H1 (cell line): ENCODE results near the gene SMARCA1. TPM values are rescaled to one million over a fixed set of nuclear protein-coding genes. Genes with fewer than 3 reads are reported as not detected.

Experiments
- CTCF ChIA-PET: fragments of 300-600 bp; sonication (Branson Sonifier 250); formaldehyde crosslinking; loops from one replicate; lab custom pipeline; 2021; ENCODE audit not compliant: partially characterized antibody; lab: Charles Lee
- POLR2A ChIA-PET: fragments of 300-600 bp; sonication (Branson Sonifier 250); formaldehyde crosslinking; loops from one replicate; lab custom pipeline; 2021; ENCODE audit warnings: inconsistent platforms; ENCODE audit not compliant: partially characterized antibody; lab: Charles Lee
- DNase-seq, 2 experiments: peaks; one replicate each; pipeline versions ENCODE4 v3.0.0 to v3.0.0-alpha.2; 2010 to 2022; ENCODE audit warnings: low spot score in 2 of 2, low read depth in 1 of 2, mixed read lengths in 1 of 2
- FAIRE-seq: peaks from 2 replicates; lab custom pipeline; 2011; peaks lifted over from hg19 to GRCh38; lab: Jason Lieb, UNC
- H2AFZ ChIP-seq: 2 replicates; pipeline ENCODE4 v1.8.1; 2012; ENCODE audit warnings: low read length, inconsistent platforms
- H2AK5ac ChIP-seq: 2 replicates; pipeline ENCODE4 v1.6.1; 2013; ENCODE audit warnings: low read depth, low read length
- H2BK120ac ChIP-seq: replicated peaks from 2 replicates; pipeline ENCODE3; 2013; ENCODE audit warnings: low read depth, low read length, inconsistent platforms
- H2BK12ac ChIP-seq: 2 replicates; pipeline ENCODE4 v1.6.1; 2013; ENCODE audit warnings: low read depth, low read length
- H2BK15ac ChIP-seq: 2 replicates; pipeline ENCODE4 v1.6.1; 2013; ENCODE audit warnings: low read length
- H2BK20ac ChIP-seq: 2 replicates; pipeline ENCODE4 v1.6.1; 2013; ENCODE audit warnings: low read length
- H2BK5ac ChIP-seq: 2 replicates; pipeline ENCODE4 v1.6.1; 2013; ENCODE audit warnings: low read depth, low read length
- H3K14ac ChIP-seq: 2 replicates; pipeline ENCODE4 v1.6.1; 2013; ENCODE audit warnings: inconsistent platforms; ENCODE audit not compliant: insufficient read length
- H3K18ac ChIP-seq: 2 replicates; pipeline ENCODE4 v1.6.1; 2013; ENCODE audit warnings: low read length; ENCODE audit errors: extremely low read depth
- H3K23ac ChIP-seq: 2 replicates; pipeline ENCODE4 v1.6.1; 2013; ENCODE audit warnings: inconsistent platforms; ENCODE audit not compliant: insufficient read length
- H3K23me2 ChIP-seq: 2 replicates; pipeline ENCODE4 v1.6.1; 2013; ENCODE audit warnings: low read depth, low read length
- H3K27ac ChIP-seq: 2 replicates; pipeline ENCODE4 v1.6.1; 2011; ENCODE audit warnings: low read depth, low read length, inconsistent platforms
- H3K27me3 ChIP-seq, 4 experiments: replicated peaks in 1 of 4; 1 replicate in 1 of 4; 2 replicates in 3 of 4; pipeline versions ENCODE4 v1.6.1 to v1.8.1; 2011 to 2013; ENCODE audit warnings: low read length in 3 of 4, mild to moderate bottlenecking in 3 of 4, inconsistent platforms in 2 of 4, mixed read lengths in 2 of 4, moderate library complexity in 1 of 4; ENCODE audit not compliant: control insufficient read depth in 3 of 4, insufficient read depth in 3 of 4; ENCODE audit errors: extremely low read depth in 1 of 4
- H3K36me3 ChIP-seq, 4 experiments: 2 replicates each; pipeline versions ENCODE4 v1.6.1 to v1.8.1; 2011 to 2013; ENCODE audit warnings: mild to moderate bottlenecking in 4 of 4, low read length in 3 of 4, moderate library complexity in 2 of 4, control low read depth in 1 of 4, inconsistent platforms in 1 of 4; ENCODE audit not compliant: insufficient read depth in 4 of 4, control insufficient read depth in 2 of 4
- H3K4ac ChIP-seq: replicated peaks from 2 replicates; pipeline ENCODE3; 2013; ENCODE audit warnings: low read length, low read depth, mixed read lengths, inconsistent platforms; ENCODE audit not compliant: insufficient read length
- H3K4me1 ChIP-seq, 4 experiments: replicated peaks in 1 of 4; 1 replicate in 1 of 4; 2 replicates in 3 of 4; pipeline versions ENCODE4 v1.6.1 to v1.8.1; 2011 to 2013; ENCODE audit warnings: low read length in 3 of 4, inconsistent platforms in 2 of 4, mixed read lengths in 1 of 4; ENCODE audit not compliant: insufficient read depth in 4 of 4, control insufficient read depth in 3 of 4
- H3K4me2 ChIP-seq, 2 experiments: 2 replicates each; pipeline versions ENCODE4 v1.6.1 to v1.8.1; 2011 to 2013; ENCODE audit warnings: low read depth in 2 of 2, low read length in 2 of 2, control low read depth in 1 of 2, inconsistent platforms in 1 of 2, mild to moderate bottlenecking in 1 of 2; ENCODE audit not compliant: insufficient read depth in 1 of 2
- H3K4me3 ChIP-seq, 4 experiments: fragments of 200-600, 300-600 bp in 1 of 4; sonication (generic), shearing (Covaris generic), sonication (Bioruptor Twin) in 1 of 4; 2 replicates each; pipeline versions ENCODE4 v1.5.1 to v1.8.1; 2011 to 2016; ENCODE audit warnings: low read length in 4 of 4, low read depth in 3 of 4, control low read depth in 2 of 4, inconsistent platforms in 2 of 4, mild to moderate bottlenecking in 2 of 4, mixed read lengths in 1 of 4, moderate library complexity in 1 of 4; ENCODE audit not compliant: insufficient read depth in 2 of 4; ENCODE audit errors: extremely low read depth in 1 of 4
- H3K56ac ChIP-seq: replicated peaks from 2 replicates; pipeline ENCODE3; 2013; ENCODE audit warnings: low read depth, mild to moderate bottlenecking, mixed read lengths, low read length, inconsistent platforms; ENCODE audit not compliant: insufficient read length
- H3K79me1 ChIP-seq: 2 replicates; pipeline ENCODE4 v1.6.1; 2013; ENCODE audit warnings: low read depth, low read length, control low read depth
- H3K79me2 ChIP-seq, 2 experiments: 2 replicates each; pipeline versions ENCODE4 v1.6.1 to v1.8.1; 2012 to 2013; ENCODE audit warnings: low read length in 2 of 2, mild to moderate bottlenecking in 2 of 2, inconsistent platforms in 1 of 2; ENCODE audit not compliant: insufficient read depth in 2 of 2, control insufficient read depth in 1 of 2
- H3K9ac ChIP-seq, 4 experiments: replicated peaks in 1 of 4; 1 replicate in 1 of 4; 2 replicates in 3 of 4; pipeline versions ENCODE4 v1.6.1 to v1.8.1; 2011 to 2013; ENCODE audit warnings: low read depth in 3 of 4, low read length in 3 of 4, control low read depth in 2 of 4, mild to moderate bottlenecking in 2 of 4, moderate library complexity in 2 of 4, inconsistent platforms in 1 of 4; ENCODE audit errors: extremely low read depth in 1 of 4
- H3K9me3 ChIP-seq, 2 experiments: 2 replicates each; pipeline versions ENCODE4 v1.6.1 to v1.8.1; 2012 to 2013; ENCODE audit warnings: mild to moderate bottlenecking in 2 of 2, moderate library complexity in 2 of 2, control low read depth in 1 of 2, inconsistent platforms in 1 of 2, low read depth in 1 of 2, low read length in 1 of 2, mixed read lengths in 1 of 2; ENCODE audit not compliant: insufficient read depth in 2 of 2
- H4K20me1 ChIP-seq, 2 experiments: replicated peaks in 1 of 2; 2 replicates each; pipeline versions ENCODE3 to v1.8.1; 2011 to 2013; ENCODE audit warnings: inconsistent platforms in 2 of 2, low read length in 2 of 2, mild to moderate bottlenecking in 1 of 2; ENCODE audit not compliant: insufficient read depth in 2 of 2, control insufficient read depth in 1 of 2
- H4K5ac ChIP-seq: 2 replicates; pipeline ENCODE4 v1.6.1; 2013; ENCODE audit warnings: low read length, low read depth, mixed read lengths, inconsistent platforms; ENCODE audit not compliant: insufficient read length
- H4K8ac ChIP-seq: 2 replicates; pipeline ENCODE4 v1.8.0; 2013; ENCODE audit warnings: mild to moderate bottlenecking, moderate library complexity, low read length, inconsistent platforms; ENCODE audit not compliant: insufficient read depth; ENCODE audit errors: extremely low read depth
- H4K91ac ChIP-seq: replicated peaks from 2 replicates; pipeline ENCODE3; 2013; ENCODE audit warnings: low read length, mixed read lengths, inconsistent platforms; ENCODE audit not compliant: insufficient read length
- CHD1 ChIP-seq: IDR thresholded peaks from 2 replicates; pipeline ENCODE4 v1.6.1; 2012; ENCODE audit warnings: low read depth, low read length, improper control_type of control experiment
- RBBP5 ChIP-seq: IDR thresholded peaks from 2 replicates; pipeline ENCODE4 v1.7.1; 2012; ENCODE audit warnings: low read depth, mild to moderate bottlenecking, inconsistent platforms, low read length, moderate library complexity, borderline replicate concordance
- WGBS, 2 experiments: shearing (Covaris generic) in 1 of 2; methylation state at CpG; one replicate each; pipeline versions ENCODE4 v1.1.6 to v1.1.7; 2013 to 2015; ENCODE audit warnings: low lambda C conversion rate in 2 of 2, mixed read lengths in 2 of 2, inconsistent platforms in 1 of 2, low coverage in 1 of 2, missing lambda C conversion rate in 1 of 2; ENCODE audit not compliant: insufficient replicate concordance in 2 of 2, insufficient coverage in 1 of 2, insufficient read length in 1 of 2; ENCODE audit errors: extremely low coverage in 1 of 2, missing lambda C conversion rate in 1 of 2; 5-methylcytosine and 5-hydroxymethylcytosine counted together
- polyA plus RNA-seq, 7 experiments: library from polyadenylated mRNA; depleted of rRNA in 3 of 7; stranded (reverse) in 5 of 7; unstranded in 2 of 7; fragments of >200 nt in 5 of 7; fragments of 200-250 nt in 2 of 7; gene quantifications; 1 replicate in 5 of 7; 2 replicates in 1 of 7; 4 replicates in 1 of 7; pipeline versions ENCODE4 v1.2.1 to v1.2.3, GENCODE V29; 2011 to 2013; ENCODE audit warnings: missing spikeins in 2 of 7, mixed read lengths in 2 of 7
- total RNA-seq: library from RNA; stranded (reverse); fragmentation: NEBNext Ultra II Directional; extraction: Animal tissue kit (Norgen Biotek cat#: 25700); gene quantifications from 2 replicates; pipeline ENCODE4 v1.2.1, GENCODE V29; 2021

Gene SMARCA1
- total and polyA plus RNA-seq, 2 of the 8 experiments (the other 6 are each of a cell fraction or from before 2014, with no cell fraction given) = 13.1 to 54.4 TPM

GRCh38 chrX:129522184-129523078, 859 bp downstream of the SMARCA1 start:
- FAIRE-seq (no peak), DNase-seq (peak in 1 of 2 experiments; percentile 53)
- Histone ChIP-seq H3K56ac (peak overlapping the region; percentile 69), H3K36me3 (no peaks in the 10 kb centered on the region), H4K91ac (no peak overlapping the region), H3K23ac (no peak overlapping the region), H3K9me3 (no peaks in the 10 kb centered on the region), H2BK20ac (no peak overlapping the region), H3K4ac (no peak overlapping the region), H3K9ac (peak overlapping the region in 3 of 4 experiments; percentile 42 to 86 (median 75); a peak in 5 of 7 replicates), H4K5ac (peak overlapping the region; percentile 95), H3K4me1 (no peaks in the 10 kb centered on the region; a peak in 1 of 7 replicates), H4K8ac (peak overlapping the region; percentile 79; the same call in 1 of the 2 replicates), H2BK12ac (no peak overlapping the region), H2AFZ (no peak overlapping the region), H2AK5ac (no peak overlapping the region), H3K4me3 (peak overlapping the region; percentile 65 to 99 (median 69)), H3K27me3 (no peaks in the 10 kb centered on the region), H3K4me2 (peak overlapping the region; percentile 59 to 80), H3K27ac (peak overlapping the region; percentile 75; the same call in 1 of the 2 replicates), H2BK120ac (no peak overlapping the region), H3K79me2 (peaks cover 3 to 48% of the 10 kb centered on the region in 2 experiments; a peak in 3 of 4 replicates), H3K23me2 (no peaks in the 10 kb centered on the region), H4K20me1 (no peaks in the 10 kb centered on the region), H3K79me1 (no peaks in the 10 kb centered on the region), H3K18ac (no peak overlapping the region; the same call in 1 of the 2 replicates), H2BK5ac (0 out of 2 replicates have a peak overlapping the region, but pooled peaks have one; percentile 60), H2BK15ac (no peak overlapping the region), H3K14ac (no peak overlapping the region)
- WGBS, 2 experiments = 5% methylated on average over 11 of the region's 56 CpGs; no CpG with 5 or more reads in 1 of the 2 experiments
- POLR2A ChIA-PET = interaction anchor here (1.0 kb wide), 1 partner anchor 18 kb away, joined by 5 read pairs; the partner anchor contains the start of gene OCRL
- TF ChIP-seq RBBP5 (peak; percentile 81; the same call in 1 of the 2 replicates), CHD1 (no peak)
- CTCF ChIA-PET = interaction anchor here (1.0 kb wide), 1 partner anchor 16 kb away, joined by 3 read pairs; no protein-coding TSS in a partner anchor
